Hepatocyte (in vitro differentiated cells): Measurements from ENCODE around the gene MUC4.

Experiments
- CTCF ChIP-seq: fragments of 200-600 bp; sonication (generic); IDR thresholded peaks from 2 replicates; pipeline ENCODE4 v1.5.1; 2016; ENCODE audit warnings: antibody characterized with exemption, mild to moderate bottlenecking; ENCODE audit not compliant: poor library complexity
- EZH2 ChIP-seq: fragments of 200-600 bp; sonication (generic); IDR thresholded peaks from 2 replicates; pipeline ENCODE4 v1.6.1; 2016; ENCODE audit warnings: antibody characterized with exemption, mild to moderate bottlenecking, borderline replicate concordance

- TF ChIP-seq CTCF (no peak), EZH2 (no peak)
Measured at GRCh38 chr3:195715134-195715533, 96.6 kb downstream of the MUC4 start.
